NCI-H146 (cell line): ENCODE results near the gene SLC17A3.

ENCODE experiments used
- DNase-seq: peaks from one replicate; lab custom pipeline; 2025; lab: John Stamatoyannopoulos, UW

The SLC17A3 gene

GRCh38 chr6:25889877-25890853, 16.1 kb upstream of the SLC17A3 start:
- peak; percentile 41 for DNase-seq

GRCh38 chr6:25888626-25889025, 14.6 kb upstream of the SLC17A3 start:
- DNase-seq, result no peak

- DNase-seq, result no peak
Measured at GRCh38 chr6:25886066-25886465, 12.0 kb upstream of the SLC17A3 start.

GRCh38 chr6:25883991-25884390, 9.9 kb upstream of the SLC17A3 start:
- DNase-seq, result no peak

- DNase-seq, result no peak
Measured at GRCh38 chr6:25883536-25883935, 9.5 kb upstream of the SLC17A3 start.

GRCh38 chr6:25882051-25882496, 8.0 kb upstream of the SLC17A3 start:
- DNase-seq, result no peak

- DNase-seq, result no peak
Measured at GRCh38 chr6:25880601-25881000, 6.6 kb upstream of the SLC17A3 start.

- DNase-seq, result no peak
Measured at GRCh38 chr6:25878721-25879322, 4.8 kb upstream of the SLC17A3 start.

GRCh38 chr6:25875926-25876602, 2.0 kb upstream of the SLC17A3 start:
- no peak for DNase-seq

GRCh38 chr6:25875563-25875905, 1.5 kb upstream of the SLC17A3 start:
- DNase-seq, result no peak

GRCh38 chr6:25874822-25875562, 949 bp upstream of the SLC17A3 start:
- DNase-seq, result no peak

GRCh38 chr6:25872814-25873213, 1.2 kb downstream of the SLC17A3 start:
- no peak for DNase-seq

- no peak for DNase-seq
Measured at GRCh38 chr6:25869840-25870239, 4.2 kb downstream of the SLC17A3 start.

- no peak for DNase-seq
Measured at GRCh38 chr6:25868436-25869183, 5.4 kb downstream of the SLC17A3 start.

- DNase-seq, result no peak
Measured at GRCh38 chr6:25866011-25866410, 8.0 kb downstream of the SLC17A3 start.

- DNase-seq, result no peak
Measured at GRCh38 chr6:25863360-25863759, 10.7 kb downstream of the SLC17A3 start.

GRCh38 chr6:25862199-25862598, 11.8 kb downstream of the SLC17A3 start:
- no peak for DNase-seq

GRCh38 chr6:25852756-25853155, 21.3 kb downstream of the SLC17A3 start:
- DNase-seq, result no peak

- DNase-seq, result no peak
Measured at GRCh38 chr6:25851961-25852360, 22.1 kb downstream of the SLC17A3 start.

- no peak for DNase-seq
Measured at GRCh38 chr6:25844518-25844917, 29.5 kb downstream of the SLC17A3 start.

- no peak for DNase-seq
Measured at GRCh38 chr6:25842526-25842925, 31.5 kb downstream of the SLC17A3 start.
